Measurements from ENCODE around the gene DCLRE1C.
A peak's percentile ranks its signal among the peaks of the same experiment; 100 is the strongest.
"Not testable (repeated sequence)": the region's sequence is repeated elsewhere in the genome, so short reads cannot be mapped to it uniquely, and the experiment has no call there.

The DCLRE1C gene

GRCh38 chr10:14954001-14954770, at the start of gene DCLRE1C:
DCLRE1C (minus strand) TSS chr10:14954096; CDS start chr10:14954010, 86 bp downstream.
- peak; percentile 54 for DNase-seq

- no peak for DNase-seq
Measured at GRCh38 chr10:14995964-14996565, 42.2 kb upstream of the DCLRE1C start.

GRCh38 chr10:14993500-14994455, 39.9 kb upstream of the DCLRE1C start:
- not testable (repeated sequence) for DNase-seq

- not testable (repeated sequence) for DNase-seq
Measured at GRCh38 chr10:14992336-14992735, 38.4 kb upstream of the DCLRE1C start.

- DNase-seq, result not testable (repeated sequence)
Measured at GRCh38 chr10:14991035-14991749, 37.3 kb upstream of the DCLRE1C start.

GRCh38 chr10:14989552-14989951, 35.7 kb upstream of the DCLRE1C start:
- not testable (repeated sequence) for DNase-seq

- no peak for DNase-seq
Measured at GRCh38 chr10:14982744-14983143, 28.8 kb upstream of the DCLRE1C start.

GRCh38 chr10:14975672-14976273, 21.9 kb upstream of the DCLRE1C start:
- DNase-seq, result no peak

- not testable (repeated sequence) for DNase-seq
Measured at GRCh38 chr10:14974153-14974998, 20.5 kb upstream of the DCLRE1C start.

GRCh38 chr10:14971867-14972448, 18.1 kb upstream of the DCLRE1C start:
- no peak for DNase-seq

- no peak for DNase-seq
Measured at GRCh38 chr10:14967897-14968296, 14.0 kb upstream of the DCLRE1C start.

- DNase-seq, result peak; percentile 60
Measured at GRCh38 chr10:14959221-14960057, 5.5 kb upstream of the DCLRE1C start, which contains the start of gene MEIG1. MEIG1 (plus strand) TSS chr10:14959388; CDS start chr10:14966469, 7,081 bp downstream.

GRCh38 chr10:14958872-14959220, 5.0 kb upstream of the DCLRE1C start:
- no peak for DNase-seq

- DNase-seq, result no peak
Measured at GRCh38 chr10:14954934-14955333, 1.0 kb upstream of the DCLRE1C start.

GRCh38 chr10:14953424-14954000, 384 bp downstream of the DCLRE1C start:
- no peak for DNase-seq

GRCh38 chr10:14952851-14953423, 959 bp downstream of the DCLRE1C start:
- no peak for DNase-seq

- no peak for DNase-seq
Measured at GRCh38 chr10:14949291-14949690, 4.6 kb downstream of the DCLRE1C start.

GRCh38 chr10:14947268-14947667, 6.6 kb downstream of the DCLRE1C start:
- no peak for DNase-seq

- no peak for DNase-seq
Measured at GRCh38 chr10:14945108-14945507, 8.8 kb downstream of the DCLRE1C start.
